ENCODE results near the gene PRR13. TPM values are rescaled to one million over a fixed set of nuclear protein-coding genes. Genes with fewer than 3 reads are reported as not detected.

Gene PRR13
- total and polyA plus RNA-seq, 9 of the 15 experiments (the other 6 are each of a cell fraction or from before 2014, with no cell fraction given): 117 to 835 (median 285) TPM

- TF ChIP-seq ZBTB49 (CRISPR knock-in tag; IDR thresholded peaks at IDR 0.05; ENCODE audit: borderline replicate concordance) (no peak), ZNF785 (CRISPR knock-in tag; IDR thresholded peaks at IDR 0.05) (no peak), FOXM1 (IDR thresholded peaks at IDR 0.05; ENCODE audit: low read depth) (peak; percentile 24; the same call in 1 of the 2 replicates), FOXM1 (CRISPR knock-in tag; IDR thresholded peaks at IDR 0.05; ENCODE audit: low read depth) (no peak; the same call in 1 of the 2 replicates), JUNB (CRISPR knock-in tag; conservative IDR thresholded peaks at IDR 0.05) (no peak), ZNF384 (IDR thresholded peaks at IDR 0.05; ENCODE audit: low read depth, low read length) (peak; percentile 42; the same call in 1 of the 2 replicates), NBN (IDR thresholded peaks at IDR 0.05; ENCODE audit: low read depth) (peak; percentile 93), GTF2F1 (IDR thresholded peaks at IDR 0.05; ENCODE audit: low read depth, low read length) (peak; percentile 90), RNF2 (IDR thresholded peaks at IDR 0.05) (peak; percentile 70), GTF3C2 (IDR thresholded peaks at IDR 0.05; ENCODE audit: borderline replicate concordance, extremely low read depth, insufficient read length) (no peak), PCBP1 (IDR thresholded peaks at IDR 0.05; ENCODE audit: low read depth, low read length, poor library complexity, severe bottlenecking) (no peak), XRCC5 (IDR thresholded peaks at IDR 0.05; ENCODE audit: low read depth, low read length) (peak; percentile 99), POLR2A (conservative IDR thresholded peaks at IDR 0.05) (peak; percentile 67; the same call in 1 of the 2 replicates), SMARCC2 (IDR thresholded peaks at IDR 0.05; ENCODE audit: low read depth) (no peak), NONO (IDR thresholded peaks at IDR 0.05; ENCODE audit: low read depth in 2 of 2, low read length in 1 of 2) (peak in 1 of 2 experiments; percentile 49; a peak in 1 of 4 replicates), SOX6 (IDR thresholded peaks at IDR 0.05) (peak; percentile 85), HDAC3 (IDR thresholded peaks at IDR 0.05; ENCODE audit: borderline replicate concordance, partially characterized antibody) (no peak), SETDB1 (IDR thresholded peaks at IDR 0.05; ENCODE audit: low read length) (peak; percentile 77), E2F8 (IDR thresholded peaks at IDR 0.05; ENCODE audit: low read depth, partially characterized antibody) (peak; percentile 93), HOMEZ (CRISPR knock-in tag; IDR thresholded peaks at IDR 0.05) (no peak)
Observed at GRCh38 chr12:53451661-53452158, 10.2 kb downstream of the PRR13 start, which contains the start of gene PCBP2 (continued).

Measured in K562 (cell line).